OCI-LY3 (cell line): ENCODE results near the gene CLIC5.

Experiments
- CTCF ChIP-seq: fragments of 200-600, 300-600 bp; sonication (generic); IDR thresholded peaks from 2 replicates; pipeline ENCODE4 v1.5.1; 2014; ENCODE audit warnings: antibody characterized with exemption, low read length, low read depth
- EZH2phosphoT487 ChIP-seq: fragments of 200-600 bp; shearing (Covaris generic); IDR thresholded peaks from 2 replicates; pipeline ENCODE4 v1.6.1; 2018; ENCODE audit warnings: antibody characterized with exemption, mixed run types, low read depth

GRCh38 chr6:45916692-45917091 lies 99.0 kb downstream of the CLIC5 start:
- TF ChIP-seq CTCF (no peak), EZH2phosphoT487 (no peak)
